GM12801 (cell line): ENCODE measurements around the gene TC2N.

Experiments
- TF ChIP-seq, protein P1 (sequence below): IDR thresholded peaks from one replicate; pipeline ENCODE4 v1.5.1; 2011; ENCODE audit warnings: control low read depth; ENCODE audit not compliant: insufficient read length; ENCODE audit errors: extremely low read depth

TC2N gene

DNA sequence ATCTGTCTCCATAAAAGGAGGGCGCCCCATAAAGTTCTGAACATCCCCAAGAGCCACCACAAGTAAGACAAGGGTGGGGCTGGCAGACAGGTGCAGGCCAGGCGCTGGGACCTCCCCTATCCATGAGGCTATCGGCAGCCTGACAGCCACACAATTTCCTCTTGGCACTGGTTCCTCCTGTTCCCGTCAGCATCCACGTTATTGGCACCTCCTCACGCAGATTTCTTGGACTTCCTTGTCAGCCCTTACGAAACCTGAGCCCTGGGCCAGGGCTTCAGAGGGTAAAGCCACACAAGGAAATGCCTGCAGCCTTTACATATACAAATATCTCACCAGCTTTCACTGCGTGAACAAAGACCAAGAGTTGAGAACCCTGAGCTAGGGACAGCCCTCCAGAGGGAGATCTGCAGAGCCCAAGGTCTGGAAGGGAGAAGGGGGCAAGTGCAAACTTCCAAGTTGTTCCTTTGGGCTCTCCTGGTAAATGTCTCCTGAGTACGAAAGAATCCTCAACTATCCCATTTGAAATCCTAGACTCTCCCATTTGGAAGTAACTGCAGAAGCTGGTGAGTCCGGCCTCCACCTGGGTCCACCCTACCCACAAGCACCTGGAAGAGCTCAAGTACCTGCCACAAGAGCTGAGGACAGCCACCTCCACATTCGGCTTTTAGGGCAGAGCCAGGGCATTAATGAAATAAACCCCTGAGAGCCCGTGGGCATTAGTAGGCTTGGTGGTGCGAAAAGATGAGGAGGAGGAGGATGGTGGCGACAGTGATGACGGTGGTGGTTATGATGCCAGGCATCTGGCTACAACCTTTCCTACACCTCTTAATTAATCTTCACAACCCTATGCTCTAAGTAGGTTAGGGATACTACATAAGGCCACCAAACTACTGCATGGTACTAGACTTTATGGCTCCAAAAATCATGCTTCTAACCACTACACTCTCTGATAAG is 5.5 kb upstream of the TC2N start:
- TF ChIP-seq, protein P1, sequence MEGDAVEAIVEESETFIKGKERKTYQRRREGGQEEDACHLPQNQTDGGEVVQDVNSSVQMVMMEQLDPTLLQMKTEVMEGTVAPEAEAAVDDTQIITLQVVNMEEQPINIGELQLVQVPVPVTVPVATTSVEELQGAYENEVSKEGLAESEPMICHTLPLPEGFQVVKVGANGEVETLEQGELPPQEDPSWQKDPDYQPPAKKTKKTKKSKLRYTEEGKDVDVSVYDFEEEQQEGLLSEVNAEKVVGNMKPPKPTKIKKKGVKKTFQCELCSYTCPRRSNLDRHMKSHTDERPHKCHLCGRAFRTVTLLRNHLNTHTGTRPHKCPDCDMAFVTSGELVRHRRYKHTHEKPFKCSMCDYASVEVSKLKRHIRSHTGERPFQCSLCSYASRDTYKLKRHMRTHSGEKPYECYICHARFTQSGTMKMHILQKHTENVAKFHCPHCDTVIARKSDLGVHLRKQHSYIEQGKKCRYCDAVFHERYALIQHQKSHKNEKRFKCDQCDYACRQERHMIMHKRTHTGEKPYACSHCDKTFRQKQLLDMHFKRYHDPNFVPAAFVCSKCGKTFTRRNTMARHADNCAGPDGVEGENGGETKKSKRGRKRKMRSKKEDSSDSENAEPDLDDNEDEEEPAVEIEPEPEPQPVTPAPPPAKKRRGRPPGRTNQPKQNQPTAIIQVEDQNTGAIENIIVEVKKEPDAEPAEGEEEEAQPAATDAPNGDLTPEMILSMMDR, result no peak

DNA sequence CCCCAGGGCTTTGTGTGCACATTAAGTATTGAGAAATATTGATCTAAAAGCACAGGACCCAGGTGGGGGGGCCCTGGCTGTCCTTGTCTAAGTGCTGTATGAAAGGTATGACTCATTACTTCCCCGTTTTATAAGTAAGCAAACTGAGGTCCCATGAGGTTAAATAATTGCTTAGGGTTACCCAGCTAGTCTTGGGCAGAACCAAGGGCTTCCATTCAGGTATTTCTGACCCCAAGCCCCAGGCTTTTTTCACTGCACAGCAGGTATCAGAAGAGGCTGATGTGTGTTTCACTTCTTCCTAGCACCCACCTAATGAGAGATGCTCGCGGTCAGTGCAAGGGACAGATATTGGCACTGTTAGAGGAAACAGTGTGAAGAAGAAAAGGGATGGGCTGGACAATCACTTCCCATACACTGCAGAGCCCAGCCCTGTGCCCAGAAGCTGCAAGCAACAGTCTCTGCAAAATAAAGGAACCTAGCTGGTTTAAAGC is 4.7 kb upstream of the TC2N start:
- TF ChIP-seq, protein P1, result no peak

DNA sequence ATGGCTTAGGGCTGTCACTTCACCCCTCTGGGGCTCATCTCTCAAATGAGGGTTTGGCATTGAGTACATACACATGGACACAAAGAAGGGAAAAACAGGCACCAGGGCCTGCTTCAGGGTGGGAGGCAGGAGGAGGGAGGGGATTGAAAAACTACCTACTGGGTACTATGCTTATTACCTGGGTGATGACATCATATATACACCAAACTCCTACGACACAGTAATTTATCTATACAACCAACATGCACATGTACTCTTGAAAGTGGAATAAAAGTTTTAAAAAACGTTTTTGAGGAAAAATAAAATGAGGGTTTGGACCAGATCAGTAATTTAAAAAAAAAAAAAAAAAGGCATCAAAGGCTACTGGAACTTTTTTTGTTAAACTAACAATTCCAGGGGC is 3.6 kb upstream of the TC2N start:
- TF ChIP-seq, protein P1, result no peak

DNA sequence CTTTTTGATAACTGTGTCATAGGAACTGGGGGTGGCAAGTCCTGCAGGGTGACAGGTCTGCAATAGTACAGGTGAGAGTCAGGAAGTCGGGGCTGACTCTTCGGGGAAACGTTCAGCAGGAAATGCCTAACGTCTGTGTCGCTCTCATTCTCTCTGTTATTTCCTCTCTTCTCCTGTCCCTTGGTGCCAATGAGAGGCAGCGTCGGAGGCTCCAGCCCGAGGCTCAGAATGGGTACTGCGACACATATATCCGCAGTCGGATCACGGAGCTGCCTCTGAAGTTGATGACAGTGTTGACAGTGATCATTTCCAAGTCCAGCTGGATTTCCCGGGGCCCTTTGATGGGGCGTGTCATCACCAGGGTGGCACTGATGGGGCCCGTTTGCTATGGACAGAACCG is 2.7 kb upstream of the TC2N start:
- TF ChIP-seq, protein P1, result no peak

DNA sequence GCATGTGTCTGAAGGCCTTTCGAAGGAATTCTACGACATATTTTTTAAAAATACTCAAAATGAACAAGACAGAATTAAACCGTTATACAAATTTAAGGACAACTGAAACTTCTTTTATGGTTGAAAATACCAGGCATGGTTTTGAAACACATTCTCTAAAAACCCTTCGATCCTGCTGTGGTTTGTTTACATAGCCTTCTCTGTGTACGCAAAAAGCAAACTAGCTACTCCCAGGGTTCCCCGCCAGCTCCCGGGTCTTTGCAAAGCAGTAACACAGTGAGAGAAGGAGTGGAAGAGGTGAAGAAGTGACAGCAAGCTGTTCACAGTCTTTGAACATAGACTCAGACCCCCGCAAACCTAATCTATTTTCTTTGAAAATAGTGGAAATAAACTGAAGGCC is 2.2 kb upstream of the TC2N start:
- TF ChIP-seq, protein P1, result no peak

DNA sequence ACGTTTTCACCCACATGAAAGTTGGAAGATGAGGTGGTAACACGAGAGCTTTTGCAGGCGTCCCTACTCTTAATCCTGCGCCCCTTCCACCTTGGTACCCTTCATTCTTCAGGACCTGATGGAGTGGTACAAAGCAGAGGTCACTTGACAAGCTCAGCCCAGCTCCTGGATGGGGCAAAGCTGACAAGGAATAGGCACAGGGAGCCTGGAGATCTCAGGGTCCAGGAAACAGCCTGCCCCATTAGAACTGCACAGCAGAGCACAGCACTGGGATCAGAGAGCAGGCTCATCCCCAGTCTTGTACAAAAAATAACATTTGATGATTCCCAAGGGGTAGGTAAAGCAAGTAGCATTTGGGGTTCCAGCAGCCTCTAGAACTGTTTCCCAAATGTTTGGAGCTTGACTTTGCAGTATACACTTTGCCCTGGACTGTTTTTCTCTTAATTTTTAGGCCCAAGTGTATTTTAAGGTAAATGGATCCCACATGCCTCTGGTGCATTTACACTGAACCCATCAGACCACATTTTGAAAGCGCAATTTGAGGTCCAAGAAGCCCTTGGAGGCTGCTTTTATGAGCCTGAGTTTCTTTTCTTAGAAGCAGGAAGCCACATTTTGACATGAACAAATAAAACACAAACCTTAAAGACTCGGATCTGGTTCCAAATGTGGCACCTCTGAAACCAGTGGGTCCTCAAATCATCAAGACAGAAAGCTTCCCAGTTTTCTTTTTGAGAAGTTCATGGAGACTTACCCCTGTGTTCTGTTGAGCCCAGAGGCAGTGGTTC is 633 bp downstream of the TC2N start:
- TF ChIP-seq, protein P1, result no peak

DNA sequence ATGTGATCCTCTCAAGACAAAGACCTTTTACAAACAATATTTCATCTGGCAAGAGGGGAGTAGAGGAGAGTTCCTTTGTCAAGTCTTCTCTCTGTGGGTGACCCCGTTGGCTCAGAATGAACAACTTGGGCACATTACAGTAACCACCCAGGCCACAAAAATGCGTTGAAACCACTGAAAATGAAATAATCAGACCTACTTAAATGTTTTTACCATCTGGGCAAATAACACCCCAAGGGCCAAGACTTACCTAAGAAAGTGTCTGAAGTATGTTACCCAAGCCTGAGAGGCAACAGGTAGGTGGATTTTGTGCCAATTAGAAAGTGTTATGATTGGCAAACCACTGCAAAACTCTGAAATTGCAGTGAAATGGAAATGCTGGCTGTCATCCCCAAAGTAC is 1.3 kb downstream of the TC2N start:
- TF ChIP-seq, protein P1, result no peak
